Lung (tissue), 12 donors: ENCODE measurements around the gene EEPD1. TPM values are rescaled to one million over a fixed set of nuclear protein-coding genes. Genes with fewer than 3 reads are reported as not detected.
A peak's percentile ranks its signal among the peaks of the same experiment; 100 is the strongest.
"Not testable (repeated sequence)": the region's sequence is repeated elsewhere in the genome, so short reads cannot be mapped to it uniquely, and the experiment has no call there.

Source experiments
- ATAC-seq: fragments of 200-7000 bp; cut with Tn5 transposase; one replicate; pipeline ENCODE4 v1.9.1; 2020; ENCODE audit warnings: moderate number of reproducible peaks; ENCODE audit not compliant: insufficient read depth, low FRiP score
- DNase-seq, 3 donors: peaks; one replicate each; pipeline ENCODE4 v3.0.0-alpha.2; 2013 to 2017
- H3K27ac ChIP-seq, 2 donors: one replicate each; pipeline ENCODE4 v1.5.1; 2013; ENCODE audit warnings: mild to moderate bottlenecking in 2 of 2, moderate library complexity in 2 of 2, control low read depth in 1 of 2, inconsistent platforms in 1 of 2, low read depth in 1 of 2, low read length in 1 of 2
- H3K27me3 ChIP-seq, 3 donors: one replicate each; pipeline ENCODE4 v1.5.1; 2013; ENCODE audit warnings: low read length in 2 of 3; ENCODE audit not compliant: control insufficient read depth in 3 of 3, insufficient read depth in 3 of 3
- H3K36me3 ChIP-seq, 4 donors: one replicate each; pipeline ENCODE4 v1.5.1; 2013; ENCODE audit warnings: low read length in 4 of 4, mild to moderate bottlenecking in 1 of 4, moderate library complexity in 1 of 4; ENCODE audit not compliant: control insufficient read depth in 4 of 4, insufficient read depth in 4 of 4
- H3K4me1 ChIP-seq, 5 donors: one replicate each; pipeline ENCODE4 v1.5.1; 2013; ENCODE audit warnings: low read length in 5 of 5, mild to moderate bottlenecking in 2 of 5, moderate library complexity in 1 of 5; ENCODE audit not compliant: control insufficient read depth in 5 of 5, insufficient read depth in 5 of 5
- H3K4me3 ChIP-seq: one replicate; pipeline ENCODE4 v1.5.1; 2013; ENCODE audit warnings: mild to moderate bottlenecking, control low read depth, moderate library complexity
- H3K9ac ChIP-seq, 2 donors: one replicate each; pipeline ENCODE4 v1.5.1; 2013; ENCODE audit warnings: low read length in 2 of 2, control low read depth in 1 of 2; ENCODE audit not compliant: insufficient read depth in 1 of 2
- H3K9me3 ChIP-seq, 4 donors: one replicate each; pipeline ENCODE4 v1.5.1; 2013; ENCODE audit warnings: low read length in 3 of 4, mild to moderate bottlenecking in 1 of 4, moderate library complexity in 1 of 4; ENCODE audit not compliant: control insufficient read depth in 4 of 4, insufficient read depth in 3 of 4
- CTCF ChIP-seq: IDR thresholded peaks from 2 replicates; pipeline ENCODE4 v1.5.1; 2012; ENCODE audit warnings: mild to moderate bottlenecking; ENCODE audit errors: control extremely low read depth, extremely low read depth
- WGBS, 2 donors: extraction: QIAGEN DNeasy Blood & Tissue Kit; methylation state at CpG; one replicate each; pipeline ENCODE4 v1.1.7; 2013; 5-methylcytosine and 5-hydroxymethylcytosine counted together
- polyA plus RNA-seq, 2 donors: library from polyadenylated mRNA; stranded (reverse); fragments of 200-250 nt; gene quantifications; one replicate each; pipeline ENCODE4 v1.2.1, GENCODE V29; 2013
- total RNA-seq, 2 donors: library from RNA; depleted of rRNA in 1 of 2; stranded (reverse); fragments of >200 nt in 1 of 2; gene quantifications; one replicate each; pipeline ENCODE4 v1.2.1, GENCODE V29; 2014 to 2021
- donor health status: control.
- donor health status: control.
- donor health status: Bipolar disorder and iron deficiency.
- donor health status: healthy.
- donor health status: DM: yes; HTN: yes; CAD: no.

Gene EEPD1
- total and polyA plus RNA-seq, 4 donors = 5.4 to 15.3 (median 7.9) TPM

DNA sequence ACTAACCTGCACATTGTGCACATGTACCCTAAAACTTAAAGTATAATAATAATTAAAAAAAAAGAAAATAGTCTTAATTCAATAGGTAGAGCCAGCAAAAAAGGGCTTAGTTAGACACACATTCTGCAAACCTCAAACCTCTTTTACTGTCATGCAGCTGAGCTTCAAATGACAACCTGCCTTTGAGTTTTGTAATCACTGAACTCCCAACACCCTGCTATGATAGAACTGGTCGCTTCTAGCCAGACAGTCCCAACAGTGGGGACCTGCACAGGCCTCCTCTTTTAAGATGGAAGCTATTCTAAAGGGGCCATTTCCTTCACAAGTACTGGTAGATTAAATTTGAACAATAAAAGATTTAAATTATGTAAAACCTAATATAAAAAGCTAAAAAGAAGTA is 90.9 kb downstream of the EEPD1 start:
- not testable (repeated sequence) for DNase-seq, H3K4me1 ChIP-seq, ATAC-seq, H3K9ac ChIP-seq, H3K27ac ChIP-seq, H3K36me3 ChIP-seq, H3K27me3 ChIP-seq, H3K9me3 ChIP-seq, H3K4me3 ChIP-seq
- 96 to 100% methylated on average over 1 of the region's 1 CpG for WGBS, 2 donors

GRCh38 chr7:36244429-36244828 is 91.4 kb downstream of the EEPD1 start:
- Histone ChIP-seq H3K4me1 (peaks cover 0 to 2% (median 0%) of the 10 kb centered on the region in 5 donors), H3K9ac (no peak overlapping the region), H3K9me3 (no peaks in the 10 kb centered on the region), H3K27me3 (no peaks in the 10 kb centered on the region), H3K36me3 (peaks cover 0 to 2% (median 0%) of the 10 kb centered on the region in 4 donors), H3K4me3 (no peak overlapping the region), H3K27ac (no peak overlapping the region)
- no peak for TF ChIP-seq CTCF
- WGBS, 2 donors = 73 to 82% methylated on average over 5 of the region's 5 CpGs
- no peak for DNase-seq
- ATAC-seq = no peak

- Histone ChIP-seq H3K4me1 (peaks cover 0 to 2% (median 0%) of the 10 kb centered on the region in 5 donors), H3K4me3 (no peak overlapping the region), H3K27ac (peak overlapping the region in 1 of 2 donors; percentile 52), H3K27me3 (no peaks in the 10 kb centered on the region), H3K9ac (no peak overlapping the region), H3K9me3 (peaks cover 0 to 2% (median 0%) of the 10 kb centered on the region in 4 donors), H3K36me3 (no peaks in the 10 kb centered on the region)
- ATAC-seq (no peak), DNase-seq (no peak)
- WGBS, 2 donors = 70 to 83% methylated on average over 4 of the region's 4 CpGs
- no peak for TF ChIP-seq CTCF
Measured at GRCh38 chr7:36245684-36246299, 92.7 kb downstream of the EEPD1 start.

- no peak overlapping the region for H3K9ac ChIP-seq
- H3K27ac ChIP-seq = no peak overlapping the region
- no peak overlapping the region for H3K4me3 ChIP-seq
- ATAC-seq = no peak
- H3K27me3 ChIP-seq = no peaks in the 10 kb centered on the region
- no peaks in the 10 kb centered on the region for H3K36me3 ChIP-seq
- peaks cover 0 to 2% (median 0%) of the 10 kb centered on the region in 5 donors for H3K4me1 ChIP-seq
- peaks cover 0 to 3% (median under 1%) of the 10 kb centered on the region in 4 donors for H3K9me3 ChIP-seq
- TF ChIP-seq CTCF = no peak
- DNase-seq = no peak
- WGBS, 2 donors = 78 to 81% methylated on average over 5 of the region's 5 CpGs
Measured at GRCh38 chr7:36249091-36249490, 96.0 kb downstream of the EEPD1 start.
